Breast epithelium (tissue), 4 donors: Measurements from ENCODE around the gene BICC1. TPM values are rescaled to one million over a fixed set of nuclear protein-coding genes. Genes with fewer than 3 reads are reported as not detected.

Experiments
- DNase-seq, 2 donors: peaks; one replicate each; pipeline ENCODE4 v3.0.0-alpha.2; 2019; ENCODE audit warnings: low spot score in 2 of 2
- H3K27ac ChIP-seq, 2 donors: fragments of 200-600 bp; sonication (generic) in 1 of 2; one replicate each; pipeline ENCODE4 v1.5.1; 2016 to 2019; ENCODE audit warnings: mild to moderate bottlenecking in 1 of 2
- H3K27me3 ChIP-seq, 2 donors: fragments of 200-600 bp; sonication (generic) in 1 of 2; one replicate each; pipeline versions ENCODE4 v1.5.1 to v1.6.0; 2017 to 2019; ENCODE audit warnings: control low read depth in 1 of 2, mild to moderate bottlenecking in 1 of 2
- H3K36me3 ChIP-seq: fragments of 200-600 bp; one replicate; pipeline ENCODE4 v1.5.1; 2019
- H3K4me1 ChIP-seq, 2 donors: fragments of 200-600 bp; sonication (generic); one replicate each; pipeline ENCODE4 v1.5.1; 2016 to 2019; ENCODE audit warnings: control low read depth in 1 of 2
- H3K4me3 ChIP-seq, 3 donors: fragments of 200-600 bp; sonication (generic); 1 replicate in 2 of 3; 2 replicates in 1 of 3; pipeline ENCODE4 v1.5.1; 2016 to 2019; ENCODE audit warnings: mild to moderate bottlenecking in 3 of 3, moderate library complexity in 2 of 3
- H3K9me3 ChIP-seq, 2 donors: fragments of 200-600 bp; sonication (generic) in 1 of 2; one replicate each; pipeline ENCODE4 v1.5.1; 2016 to 2019; ENCODE audit warnings: control low read depth in 1 of 2
- CTCF ChIP-seq, 3 donors: fragments of 450-650 bp; IDR thresholded peaks; one replicate each; pipeline ENCODE4 v1.5.1; 2016 to 2017; ENCODE audit warnings: antibody characterized with exemption in 3 of 3, mild to moderate bottlenecking in 3 of 3, moderate library complexity in 3 of 3
- POLR2A ChIP-seq: fragments of 450-650 bp; IDR thresholded peaks from one replicate; pipeline ENCODE4 v1.6.1; 2016; ENCODE audit warnings: antibody characterized with exemption, mild to moderate bottlenecking, moderate library complexity
- POLR2AphosphoS5 ChIP-seq, 3 donors: sonication (generic); formaldehyde crosslinking; IDR thresholded peaks; one replicate each; pipeline ENCODE4 v1.6.1; 2017; ENCODE audit warnings: antibody characterized with exemption in 3 of 3
- intact Hi-C: fragments of 100-400 bp; cut with DNase I; formaldehyde crosslinking; loops from one replicate; pipeline ENCODE4 v1.15.1; 2023; ENCODE audit warnings: low total_unique reads
- total RNA-seq, 3 donors: library from RNA; depleted of rRNA; stranded (reverse); fragments of >200 nt; gene quantifications; one replicate each; pipeline ENCODE4 v1.1.0, GENCODE V29; 2016

Gene BICC1
- total RNA-seq, 3 donors from 2014 or later, result 24.3 to 35.5 (median 26.2) TPM

- H3K27ac ChIP-seq, result peak overlapping the region; percentile 79 to 84
- peak overlapping the region; percentile 1 to 31 (median 30) for H3K4me3 ChIP-seq
- H3K27me3 ChIP-seq, result no peaks in the 10 kb centered on the region
- no peaks in the 10 kb centered on the region for H3K9me3 ChIP-seq
- no peaks in the 10 kb centered on the region for H3K36me3 ChIP-seq
- no peaks in the 10 kb centered on the region for H3K4me1 ChIP-seq
- TF ChIP-seq CTCF (IDR thresholded peaks at IDR 0.05), result no peak
- no peak for TF ChIP-seq POLR2AphosphoS5 (IDR thresholded peaks at IDR 0.05)
- no peak for TF ChIP-seq POLR2A
- intact Hi-C loops, result no loop called here
- DNase-seq, result no peak
Observed at GRCh38 chr10:58475322-58476277, 37.1 kb upstream of the BICC1 start.

GRCh38 chr10:58477122-58477521, 35.5 kb upstream of the BICC1 start:
- Histone ChIP-seq H3K9me3 (no peaks in the 10 kb centered on the region), H3K4me1 (no peaks in the 10 kb centered on the region), H3K36me3 (no peaks in the 10 kb centered on the region), H3K27ac (peak overlapping the region; percentile 13 to 39), H3K4me3 (no peak overlapping the region), H3K27me3 (no peaks in the 10 kb centered on the region)
- DNase-seq, result no peak
- intact Hi-C loops, result no loop called here
- TF ChIP-seq POLR2AphosphoS5 (IDR thresholded peaks at IDR 0.05) (no peak), CTCF (IDR thresholded peaks at IDR 0.05) (no peak), POLR2A (no peak)

- H3K27me3 ChIP-seq, result no peaks in the 10 kb centered on the region
- H3K27ac ChIP-seq, result no peak overlapping the region
- no peaks in the 10 kb centered on the region for H3K9me3 ChIP-seq
- no peak overlapping the region for H3K4me3 ChIP-seq
- no peaks in the 10 kb centered on the region for H3K4me1 ChIP-seq
- DNase-seq, result no peak
- TF ChIP-seq POLR2A (no peak), CTCF (IDR thresholded peaks at IDR 0.05) (no peak), POLR2AphosphoS5 (IDR thresholded peaks at IDR 0.05) (no peak)
- no peaks in the 10 kb centered on the region for H3K36me3 ChIP-seq
- intact Hi-C loops, result no loop called here
Observed at GRCh38 chr10:58477902-58478301, 34.8 kb upstream of the BICC1 start.

GRCh38 chr10:58479045-58479444, 33.6 kb upstream of the BICC1 start:
- Histone ChIP-seq H3K9me3 (no peaks in the 10 kb centered on the region), H3K27me3 (no peaks in the 10 kb centered on the region), H3K27ac (no peak overlapping the region), H3K36me3 (no peaks in the 10 kb centered on the region), H3K4me3 (no peak overlapping the region), H3K4me1 (no peaks in the 10 kb centered on the region)
- DNase-seq, result no peak
- TF ChIP-seq POLR2AphosphoS5 (IDR thresholded peaks at IDR 0.05) (no peak), CTCF (IDR thresholded peaks at IDR 0.05) (no peak), POLR2A (no peak)
- intact Hi-C loops, result no loop called here

GRCh38 chr10:58480321-58480720, 32.4 kb upstream of the BICC1 start:
- Histone ChIP-seq H3K27me3 (no peaks in the 10 kb centered on the region), H3K36me3 (no peaks in the 10 kb centered on the region), H3K27ac (no peak overlapping the region), H3K9me3 (no peaks in the 10 kb centered on the region), H3K4me3 (no peak overlapping the region), H3K4me1 (no peaks in the 10 kb centered on the region)
- intact Hi-C loops, result no loop called here
- TF ChIP-seq CTCF (IDR thresholded peaks at IDR 0.05) (no peak), POLR2AphosphoS5 (IDR thresholded peaks at IDR 0.05) (no peak), POLR2A (no peak)
- no peak for DNase-seq
